Prostate gland (tissue), 2 donors: ENCODE measurements around the gene ULBP1. TPM values are rescaled to one million over a fixed set of nuclear protein-coding genes. Genes with fewer than 3 reads are reported as not detected.
"Not testable (repeated sequence)": the region's sequence is repeated elsewhere in the genome, so short reads cannot be mapped to it uniquely, and the experiment has no call there.

Experiments
- DNase-seq: peaks from one replicate; pipeline ENCODE4 v3.0.0-alpha.2; 2019; ENCODE audit warnings: low spot score
- H3K27ac ChIP-seq, 2 donors: fragments of 200-600 bp; sonication (generic); 2 replicates each; pipeline ENCODE4 v1.5.1; 2017 to 2019
- H3K27me3 ChIP-seq: fragments of 200-600 bp; sonication (generic); replicated peaks from 2 replicates; pipeline ENCODE4 v1.5.1; 2019; ENCODE audit not compliant: insufficient read depth
- H3K36me3 ChIP-seq, 2 donors: fragments of 200-600 bp; sonication (generic); 1 replicate in 1 of 2; 2 replicates in 1 of 2; pipeline versions ENCODE4 v1.5.1 to v1.8.1; 2017 to 2019
- H3K4me1 ChIP-seq: fragments of 200-600 bp; sonication (generic); replicated peaks from 2 replicates; pipeline ENCODE4 v1.5.1; 2019
- H3K4me3 ChIP-seq, 2 donors: fragments of 200-600 bp; sonication (generic); 2 replicates each; pipeline ENCODE4 v1.5.1; 2017 to 2019
- H3K9me3 ChIP-seq: fragments of 200-600 bp; sonication (generic); 2 replicates; pipeline ENCODE4 v1.5.1; 2017
- CTCF ChIP-seq, 4 experiments: fragments of 200-600 bp in 2 of 4; fragments of 450-650 bp in 2 of 4; sonication (generic) in 2 of 4; IDR thresholded peaks; 1 replicate in 3 of 4; 2 replicates in 1 of 4; pipeline ENCODE4 v1.5.1; 2016 to 2019; ENCODE audit warnings: antibody characterized with exemption in 4 of 4, mild to moderate bottlenecking in 2 of 4, moderate library complexity in 2 of 4
- POLR2A ChIP-seq: fragments of 450-650 bp; IDR thresholded peaks from one replicate; pipeline ENCODE4 v1.6.1; 2016; ENCODE audit warnings: antibody characterized with exemption, mild to moderate bottlenecking
- POLR2AphosphoS5 ChIP-seq: sonication (generic); formaldehyde crosslinking; IDR thresholded peaks from one replicate; pipeline ENCODE4 v1.6.1; 2017; ENCODE audit warnings: antibody characterized with exemption
- WGBS: methylation state at CpG from one replicate; pipeline ENCODE4 v1.1.5; 2018; 5-methylcytosine and 5-hydroxymethylcytosine counted together
- intact Hi-C: fragments of 100-400 bp; cut with DNase I; formaldehyde crosslinking; loops from one replicate; pipeline ENCODE4 v1.14.2; 2022
- total RNA-seq, 2 donors: library from RNA; depleted of rRNA; stranded (reverse); fragments of >200 nt; gene quantifications; one replicate each; pipeline ENCODE4 v1.1.0, GENCODE V29; 2016

Gene ULBP1
- total RNA-seq, 2 donors from 2014 or later, result 2.8 TPM; not detected in 1

DNA sequence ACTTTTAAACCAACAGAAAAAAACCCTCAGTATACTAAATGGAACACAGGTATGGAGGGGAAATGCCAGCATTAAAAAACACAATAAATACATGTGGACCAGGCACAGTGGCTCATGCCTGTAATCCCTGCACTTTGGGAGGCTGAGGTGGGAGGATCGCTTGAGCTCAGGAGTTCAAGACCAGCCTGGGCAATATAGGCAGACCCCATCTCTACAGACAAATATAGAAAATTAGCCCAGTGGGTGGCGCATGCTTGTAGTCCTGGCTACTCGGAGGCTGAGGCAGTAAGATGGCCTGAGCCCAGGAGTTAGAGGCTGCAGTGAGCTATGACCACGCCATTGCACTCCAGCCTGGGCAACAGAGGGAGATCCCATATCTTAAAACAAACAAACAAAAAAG, 3.9 kb upstream of the ULBP1 start:
- H3K4me3 ChIP-seq, H3K27ac ChIP-seq, DNase-seq, H3K36me3 ChIP-seq, intact Hi-C loops, H3K4me1 ChIP-seq, H3K9me3 ChIP-seq: not testable (repeated sequence)
- peaks cover 19% of the 10 kb centered on the region for H3K27me3 ChIP-seq
- 74% methylated on average over 4 of the region's 4 CpGs for WGBS

- WGBS, result 67% methylated on average over 6 of the region's 6 CpGs
- no peaks in the 10 kb centered on the region for H3K9me3 ChIP-seq
- H3K36me3 ChIP-seq, result no peaks in the 10 kb centered on the region
- intact Hi-C loops, result no loop called here
- H3K27me3 ChIP-seq, result peaks cover 18% of the 10 kb centered on the region
- DNase-seq, result no peak
- no peak overlapping the region for H3K27ac ChIP-seq
- H3K4me1 ChIP-seq, result peaks cover 9% of the 10 kb centered on the region
- H3K4me3 ChIP-seq, result no peak overlapping the region
- TF ChIP-seq POLR2AphosphoS5 (no peak), CTCF (IDR thresholded peaks at IDR 0.05) (no peak), POLR2A (no peak)
Measured at GRCh38 chr6:149960488-149960887, 3.3 kb upstream of the ULBP1 start.

DNA sequence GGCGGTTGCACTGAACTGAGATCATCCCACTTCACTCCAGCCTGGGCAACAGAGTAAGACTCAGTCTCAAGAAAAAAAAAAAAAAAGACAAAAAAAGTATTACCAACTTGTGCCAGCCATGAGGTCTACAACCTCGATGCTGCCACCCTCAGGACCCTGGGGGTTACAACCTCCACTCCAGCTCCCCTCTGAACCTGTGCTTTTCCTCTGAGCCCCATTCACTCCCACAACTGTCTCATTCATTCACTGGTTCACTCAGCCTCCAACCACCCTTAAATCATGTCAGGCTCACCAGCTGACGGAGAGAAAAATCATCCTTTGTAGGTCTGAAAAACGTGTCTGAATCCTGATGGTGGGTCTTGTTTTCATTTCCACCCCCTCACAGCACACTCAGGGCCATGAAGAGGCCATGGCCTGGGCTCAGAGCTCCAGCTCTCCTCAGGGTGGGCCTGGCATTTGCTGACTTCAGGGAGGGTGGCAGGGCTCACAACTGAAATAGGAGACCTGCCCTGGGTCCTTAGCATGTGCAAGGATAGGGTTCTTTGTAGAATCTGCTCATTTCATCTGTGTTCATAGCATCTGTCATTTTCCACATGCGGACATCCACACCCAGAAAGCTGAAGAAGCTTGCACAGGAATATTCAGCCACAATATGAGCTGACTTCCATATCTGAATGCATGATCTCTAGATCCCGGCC, 1.9 kb upstream of the ULBP1 start:
- DNase-seq, result no peak
- intact Hi-C loops, result no loop called here
- WGBS, result 75% methylated on average over 6 of the region's 6 CpGs
- TF ChIP-seq CTCF (IDR thresholded peaks at IDR 0.05) (no peak), POLR2A (no peak)
- H3K9me3 ChIP-seq, result no peaks in the 10 kb centered on the region
- no peak overlapping the region for H3K4me3 ChIP-seq
- peaks cover 9% of the 10 kb centered on the region for H3K4me1 ChIP-seq
- H3K27ac ChIP-seq, result no peak overlapping the region
- peaks cover 11% of the 10 kb centered on the region for H3K27me3 ChIP-seq
- H3K36me3 ChIP-seq, result no peaks in the 10 kb centered on the region

GRCh38 chr6:149962461-149963211, 1.1 kb upstream of the ULBP1 start:
- 78% methylated on average over 7 of the region's 7 CpGs for WGBS
- Histone ChIP-seq H3K9me3 (no peaks in the 10 kb centered on the region), H3K27me3 (peaks cover 8% of the 10 kb centered on the region), H3K4me1 (peaks cover 9% of the 10 kb centered on the region), H3K27ac (no peak overlapping the region), H3K36me3 (no peaks in the 10 kb centered on the region), H3K4me3 (no peak overlapping the region)
- DNase-seq, result no peak
- no peak for TF ChIP-seq POLR2A
- TF ChIP-seq CTCF (IDR thresholded peaks at IDR 0.05), result no peak
- TF ChIP-seq POLR2AphosphoS5, result no peak
- intact Hi-C loops, result no loop called here

- DNase-seq, result no peak
Measured at GRCh38 chr6:149963212-149963461, 606 bp upstream of the ULBP1 start.

More at GRCh38 chr6:149963212-149963461, 606 bp upstream of the ULBP1 start:
- Histone ChIP-seq H3K27ac (no peak overlapping the region), H3K27me3 (peaks cover 8% of the 10 kb centered on the region), H3K4me1 (peaks cover 9% of the 10 kb centered on the region), H3K4me3 (peak overlapping the region; percentile 8 to 29), H3K9me3 (no peaks in the 10 kb centered on the region), H3K36me3 (no peaks in the 10 kb centered on the region)
- intact Hi-C loops, result no loop called here
- TF ChIP-seq CTCF (IDR thresholded peaks at IDR 0.05) (no peak), POLR2AphosphoS5 (no peak), POLR2A (no peak)
- WGBS, result 29% methylated on average over 8 of the region's 8 CpGs
